GM12878 (cell line): Measurements from ENCODE around the gene IFI35. TPM values are rescaled to one million over a fixed set of nuclear protein-coding genes. Genes with fewer than 3 reads are reported as not detected.
A peak's percentile ranks its signal among the peaks of the same experiment; 100 is the strongest.

ENCODE experiments used
- BCL3 ChIP-seq: IDR thresholded peaks from 2 replicates; pipeline ENCODE4 v1.6.1; 2011; ENCODE audit warnings: borderline replicate concordance, low read depth, mild to moderate bottlenecking, moderate library complexity, low read length; ENCODE audit not compliant: insufficient read depth, poor library complexity, severe bottlenecking
- BHLHE40 ChIP-seq, 2 experiments: fragments of 450-650 bp in 1 of 2; IDR thresholded peaks; 2 replicates each; pipeline ENCODE4 v1.6.1; 2011 to 2017; ENCODE audit warnings: low read depth in 2 of 2, borderline replicate concordance in 1 of 2, improper control_type of control experiment in 1 of 2, low read length in 1 of 2, mild to moderate bottlenecking in 1 of 2
- CREM ChIP-seq: IDR thresholded peaks from 2 replicates; pipeline ENCODE4 v1.6.1; 2014; ENCODE audit warnings: antibody characterized with exemption, low read depth
- ESRRA ChIP-seq: IDR thresholded peaks from 2 replicates; pipeline ENCODE4 v1.6.1; 2012; ENCODE audit warnings: mild to moderate bottlenecking, low read length, improper control_type of control experiment
- IRF3 ChIP-seq: fragments of 450-650 bp; IDR thresholded peaks from 2 replicates; pipeline ENCODE4 v1.6.1; 2014; ENCODE audit warnings: mild to moderate bottlenecking
- IRF4 ChIP-seq: IDR thresholded peaks from 2 replicates; pipeline ENCODE4 v1.6.1; 2011; ENCODE audit warnings: low read depth, low read length
- KLF5 ChIP-seq: fragments of 450-650 bp; IDR thresholded peaks from 2 replicates; pipeline ENCODE4 v1.6.1; 2014; ENCODE audit warnings: mild to moderate bottlenecking; ENCODE audit not compliant: partially characterized antibody
- MEF2A ChIP-seq: IDR thresholded peaks from 2 replicates; pipeline ENCODE4 v1.6.1; 2011; ENCODE audit warnings: low read depth, mild to moderate bottlenecking, low read length, moderate library complexity; ENCODE audit not compliant: insufficient read depth
- MEF2B ChIP-seq: fragments of 450-650 bp; IDR thresholded peaks from 2 replicates; pipeline ENCODE4 v1.6.1; 2018; ENCODE audit warnings: mild to moderate bottlenecking, moderate library complexity; ENCODE audit not compliant: partially characterized antibody, poor library complexity, severe bottlenecking
- MTA2 ChIP-seq: fragments of 450-650 bp; IDR thresholded peaks from 2 replicates; pipeline ENCODE4 v1.6.1; 2016; ENCODE audit warnings: low read depth, mild to moderate bottlenecking, moderate library complexity
- NFIC ChIP-seq: IDR thresholded peaks from 2 replicates; pipeline ENCODE4 v1.6.1; 2012; ENCODE audit warnings: low read depth, mild to moderate bottlenecking, inconsistent platforms, low read length, moderate library complexity
- NR2C1 ChIP-seq: fragments of 450-650 bp; IDR thresholded peaks from 2 replicates; pipeline ENCODE4 v1.6.1; 2017; ENCODE audit warnings: antibody characterized with exemption, mild to moderate bottlenecking, moderate library complexity
- PAX5 ChIP-seq: IDR thresholded peaks from 2 replicates; pipeline ENCODE4 v1.6.1; 2011; ENCODE audit warnings: low read depth, low read length, borderline replicate concordance
- PAX8 ChIP-seq: fragments of 450-650 bp; IDR thresholded peaks from 2 replicates; pipeline ENCODE4 v1.6.1; 2017; ENCODE audit warnings: mild to moderate bottlenecking, moderate library complexity
- PKNOX1 ChIP-seq: fragments of 450-650 bp; IDR thresholded peaks from 2 replicates; pipeline ENCODE4 v1.6.1; 2016; ENCODE audit warnings: mild to moderate bottlenecking
- RCOR1 ChIP-seq: conservative IDR thresholded peaks from 2 replicates; pipeline ENCODE4 v1.6.1; 2012; ENCODE audit warnings: low read depth, low read length, improper control_type of control experiment
- RUNX3 ChIP-seq: IDR thresholded peaks from 2 replicates; pipeline ENCODE4 v1.6.1; 2012; ENCODE audit warnings: low read length, inconsistent platforms
- SIN3A ChIP-seq: IDR thresholded peaks from 2 replicates; pipeline ENCODE4 v1.6.1; 2012; ENCODE audit warnings: low read depth, low read length, improper control_type of control experiment
- SKIL ChIP-seq: fragments of 450-650 bp; IDR thresholded peaks from 2 replicates; pipeline ENCODE4 v1.6.1; 2017; ENCODE audit warnings: mild to moderate bottlenecking, low read depth, inconsistent platforms; ENCODE audit not compliant: poor library complexity, severe bottlenecking
- YBX1 ChIP-seq: fragments of 450-650 bp; IDR thresholded peaks from 2 replicates; pipeline ENCODE4 v1.6.1; 2016; ENCODE audit warnings: antibody characterized with exemption
- ZNF207 ChIP-seq: fragments of 450-650 bp; IDR thresholded peaks from 2 replicates; pipeline ENCODE4 v1.6.1; 2014; ENCODE audit warnings: antibody characterized with exemption, mild to moderate bottlenecking, borderline replicate concordance
- ZNF384 ChIP-seq: IDR thresholded peaks from 2 replicates; pipeline ENCODE4 v1.6.1; 2012; ENCODE audit warnings: low read depth, mild to moderate bottlenecking, low read length, improper control_type of control experiment, borderline replicate concordance
- polyA plus RNA-seq, 11 experiments: library from polyadenylated mRNA; depleted of rRNA in 4 of 11; unstranded in 6 of 11; stranded (reverse) in 5 of 11; fragments of >200 nt; fragmentation: Nextera tagmentation in 4 of 11; fragmentation: Illumina TruSeq in 1 of 11; extraction: Ambion mirVana in 4 of 11; extraction: Trizol in 1 of 11; gene quantifications; 1 replicate in 1 of 11; 2 replicates in 10 of 11; pipeline versions ENCODE4 v1.2.1 to v1.2.3, GENCODE V29; 2011 to 2016; ENCODE audit warnings: inconsistent platforms in 2 of 11, missing spikeins in 2 of 11, low read depth in 1 of 11
- total RNA-seq, 4 experiments: library from RNA; depleted of rRNA in 3 of 4; stranded (reverse); fragments of >200 nt in 3 of 4; fragmentation: Illumina TruSeq in 1 of 4; extraction: Trizol in 1 of 4; gene quantifications; 2 replicates each; pipeline versions ENCODE4 v1.2.1 to v1.2.3, GENCODE V29; 2013 to 2021
- TF ChIP-seq, protein P1 (sequence below): IDR thresholded peaks from 2 replicates; pipeline ENCODE4 v1.6.1; 2012; ENCODE audit warnings: low read depth, low read length, improper control_type of control experiment

Gene IFI35
- total and polyA plus RNA-seq, 10 of the 15 experiments (the other 5 are each of a cell fraction or from before 2014, with no cell fraction given): 18.4 to 92.2 (median 65.3) TPM

DNA sequence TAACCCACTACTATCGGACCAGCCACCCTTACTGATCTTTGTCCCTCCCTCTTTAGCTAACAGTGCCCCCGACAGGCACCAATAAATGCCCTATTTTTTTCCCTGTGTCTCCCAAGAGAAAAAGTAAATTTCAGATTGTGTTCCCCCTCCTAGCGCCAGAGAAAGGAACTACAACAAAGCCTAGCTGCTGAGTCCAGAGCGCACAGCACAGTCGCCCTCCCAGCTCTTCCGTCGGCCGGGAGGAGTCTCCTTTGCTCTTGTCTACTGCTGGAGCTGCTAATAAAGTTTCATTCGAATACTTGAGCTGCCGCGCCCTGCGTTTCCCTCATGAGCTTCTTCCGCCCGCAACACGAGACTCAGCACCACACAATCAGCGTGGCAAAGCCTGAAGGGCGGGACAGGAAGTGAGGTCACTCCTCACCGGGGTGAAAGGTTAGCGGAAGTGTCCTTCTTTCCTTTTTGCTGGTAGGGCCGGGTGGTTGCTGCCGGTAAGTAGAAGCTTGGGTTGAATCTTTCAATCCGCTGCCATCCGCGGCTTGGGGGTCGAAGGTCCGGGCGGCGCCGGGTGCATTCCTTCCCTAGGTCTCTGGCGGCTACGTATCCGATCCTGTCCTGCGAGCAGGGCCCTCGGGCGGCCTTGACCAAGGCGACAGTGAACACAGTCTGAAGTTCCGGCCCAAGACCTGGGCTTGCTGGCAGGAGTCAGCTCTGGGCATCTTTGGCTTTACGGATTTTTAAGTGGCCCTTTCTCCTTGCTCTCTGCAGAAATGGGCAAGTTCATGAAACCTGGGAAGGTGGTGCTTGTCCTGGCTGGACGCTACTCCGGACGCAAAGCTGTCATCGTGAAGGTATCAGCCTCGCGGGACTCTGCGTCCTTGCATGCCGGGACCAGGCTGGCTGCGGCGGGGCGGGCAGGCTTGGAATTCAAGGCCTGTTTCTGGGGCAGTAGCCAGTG, 8.3 kb upstream of the IFI35 start, which contains the start of gene RPL27 (continued):
- TF ChIP-seq RCOR1 (peak; percentile 84; the same call in 1 of the 2 replicates), PKNOX1 (peak; percentile 61; the same call in 1 of the 2 replicates), MEF2A (peak; percentile 69; the same call in 1 of the 2 replicates), CREM (peak; percentile 97), BCL3 (peak; percentile 31), ZNF384 (peak; percentile 76; the same call in 1 of the 2 replicates), NFIC (peak; percentile 42; the same call in 1 of the 2 replicates), MTA2 (peak; percentile 91), RUNX3 (peak; percentile 84), BHLHE40 (IDR thresholded peaks at IDR 0.05; ENCODE audit: borderline replicate concordance in 1 of 2, low read depth in 2 of 2, low read length in 1 of 2) (peak; percentile 97 to 98), PAX8 (no peak), IRF3 (peak; percentile 19; the same call in 1 of the 2 replicates), PAX5 (peak; percentile 76), MEF2B (peak; percentile 83), NR2C1 (peak; percentile 99), ZNF207 (peak; percentile 95; the same call in 1 of the 2 replicates), ESRRA (no peak), YBX1 (no peak), SKIL (peak; percentile 91), SIN3A (peak; percentile 96), IRF4 (peak; percentile 33; the same call in 1 of the 2 replicates), KLF5 (peak; percentile 91)
- TF ChIP-seq, protein P1, sequence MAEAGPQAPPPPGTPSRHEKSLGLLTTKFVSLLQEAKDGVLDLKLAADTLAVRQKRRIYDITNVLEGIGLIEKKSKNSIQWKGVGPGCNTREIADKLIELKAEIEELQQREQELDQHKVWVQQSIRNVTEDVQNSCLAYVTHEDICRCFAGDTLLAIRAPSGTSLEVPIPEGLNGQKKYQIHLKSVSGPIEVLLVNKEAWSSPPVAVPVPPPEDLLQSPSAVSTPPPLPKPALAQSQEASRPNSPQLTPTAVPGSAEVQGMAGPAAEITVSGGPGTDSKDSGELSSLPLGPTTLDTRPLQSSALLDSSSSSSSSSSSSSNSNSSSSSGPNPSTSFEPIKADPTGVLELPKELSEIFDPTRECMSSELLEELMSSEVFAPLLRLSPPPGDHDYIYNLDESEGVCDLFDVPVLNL: peak; percentile 79
